ENCODE results near the gene EEA1.

DNA sequence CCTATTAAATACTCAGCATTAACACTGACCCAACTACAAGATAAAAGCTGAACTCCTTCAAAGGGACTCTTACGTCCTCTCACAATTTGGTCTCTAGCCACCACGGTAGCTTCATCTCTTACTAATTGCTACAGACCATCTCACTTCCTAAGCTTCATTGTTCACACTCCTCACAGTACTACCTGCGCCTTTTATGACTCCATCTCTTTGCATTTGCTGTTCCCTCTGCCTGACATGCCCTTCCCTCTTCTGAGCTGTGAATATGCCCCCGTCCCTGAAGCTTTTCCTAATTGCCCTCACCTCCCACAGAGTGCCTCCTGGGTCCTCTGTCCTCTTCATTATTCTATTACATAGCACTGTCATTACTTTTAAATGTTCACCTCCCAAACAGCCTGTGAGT, 2.5 kb downstream of the EEA1 start:
- TF ChIP-seq POLR2A (IDR thresholded peaks at IDR 0.05; ENCODE audit: control extremely low read depth in 1 of 2, low read depth in 2 of 2, low read length in 2 of 2) (no peak), GABPA (IDR thresholded peaks at IDR 0.05; ENCODE audit: borderline replicate concordance, insufficient read depth, low read length) (no peak), EZH2 (IDR thresholded peaks at IDR 0.05; ENCODE audit: low read depth, low read length, severe bottlenecking) (no peak), SP1 (IDR thresholded peaks at IDR 0.05; ENCODE audit: low read depth, low read length) (no peak), SIN3A (conservative IDR thresholded peaks at IDR 0.05 in 1 of 2, IDR thresholded peaks at IDR 0.05 in 1 of 2; ENCODE audit: low read depth in 1 of 2, low read length in 2 of 2) (no peak), CEBPB (IDR thresholded peaks at IDR 0.05; ENCODE audit: low read depth, low read length) (no peak), SP2 (IDR thresholded peaks at IDR 0.05; ENCODE audit: low read length) (no peak), KDM1A (IDR thresholded peaks at IDR 0.05; ENCODE audit: borderline replicate concordance, low read length) (no peak)
- TF ChIP-seq, protein P1, sequence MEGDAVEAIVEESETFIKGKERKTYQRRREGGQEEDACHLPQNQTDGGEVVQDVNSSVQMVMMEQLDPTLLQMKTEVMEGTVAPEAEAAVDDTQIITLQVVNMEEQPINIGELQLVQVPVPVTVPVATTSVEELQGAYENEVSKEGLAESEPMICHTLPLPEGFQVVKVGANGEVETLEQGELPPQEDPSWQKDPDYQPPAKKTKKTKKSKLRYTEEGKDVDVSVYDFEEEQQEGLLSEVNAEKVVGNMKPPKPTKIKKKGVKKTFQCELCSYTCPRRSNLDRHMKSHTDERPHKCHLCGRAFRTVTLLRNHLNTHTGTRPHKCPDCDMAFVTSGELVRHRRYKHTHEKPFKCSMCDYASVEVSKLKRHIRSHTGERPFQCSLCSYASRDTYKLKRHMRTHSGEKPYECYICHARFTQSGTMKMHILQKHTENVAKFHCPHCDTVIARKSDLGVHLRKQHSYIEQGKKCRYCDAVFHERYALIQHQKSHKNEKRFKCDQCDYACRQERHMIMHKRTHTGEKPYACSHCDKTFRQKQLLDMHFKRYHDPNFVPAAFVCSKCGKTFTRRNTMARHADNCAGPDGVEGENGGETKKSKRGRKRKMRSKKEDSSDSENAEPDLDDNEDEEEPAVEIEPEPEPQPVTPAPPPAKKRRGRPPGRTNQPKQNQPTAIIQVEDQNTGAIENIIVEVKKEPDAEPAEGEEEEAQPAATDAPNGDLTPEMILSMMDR (IDR thresholded peaks at IDR 0.05; ENCODE audit: control extremely low read depth in 1 of 3, insufficient read depth in 1 of 3, low read depth in 1 of 3, low read length in 3 of 3), result no peak
- TF ChIP-seq, protein P2, sequence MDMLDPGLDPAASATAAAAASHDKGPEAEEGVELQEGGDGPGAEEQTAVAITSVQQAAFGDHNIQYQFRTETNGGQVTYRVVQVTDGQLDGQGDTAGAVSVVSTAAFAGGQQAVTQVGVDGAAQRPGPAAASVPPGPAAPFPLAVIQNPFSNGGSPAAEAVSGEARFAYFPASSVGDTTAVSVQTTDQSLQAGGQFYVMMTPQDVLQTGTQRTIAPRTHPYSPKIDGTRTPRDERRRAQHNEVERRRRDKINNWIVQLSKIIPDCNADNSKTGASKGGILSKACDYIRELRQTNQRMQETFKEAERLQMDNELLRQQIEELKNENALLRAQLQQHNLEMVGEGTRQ (IDR thresholded peaks at IDR 0.05; ENCODE audit: low read length), result no peak
- TF ChIP-seq, protein P3, sequence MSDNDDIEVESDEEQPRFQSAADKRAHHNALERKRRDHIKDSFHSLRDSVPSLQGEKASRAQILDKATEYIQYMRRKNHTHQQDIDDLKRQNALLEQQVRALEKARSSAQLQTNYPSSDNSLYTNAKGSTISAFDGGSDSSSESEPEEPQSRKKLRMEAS (IDR thresholded peaks at IDR 0.05), result no peak

All from H1 (cell line).